Loucy (cell line): Measurements from ENCODE around the gene TAS1R1.

ENCODE experiments used
- H2AFZ ChIP-seq: fragments of 200-600 bp; sonication (generic); 2 replicates; pipeline ENCODE4 v1.6.0; 2016; ENCODE audit warnings: antibody characterized with exemption, mild to moderate bottlenecking, low read length, moderate library complexity
- H3F3A ChIP-seq: fragments of 200-600 bp; 2 replicates; pipeline ENCODE4 v1.6.0; 2016; ENCODE audit warnings: antibody characterized with exemption, low read depth, mild to moderate bottlenecking
- H3K27me3 ChIP-seq: fragments of 200-600 bp; sonication (generic); 2 replicates; pipeline ENCODE4 v1.6.1; 2014; ENCODE audit warnings: low read length, mild to moderate bottlenecking; ENCODE audit not compliant: insufficient read depth, poor library complexity, severe bottlenecking
- H3K36me3 ChIP-seq: fragments of 200-600 bp; sonication (generic); 2 replicates; pipeline ENCODE4 v1.6.1; 2016; ENCODE audit warnings: low read length; ENCODE audit not compliant: insufficient read depth
- H3K4me1 ChIP-seq: fragments of 200-600 bp; sonication (generic); 2 replicates; pipeline ENCODE4 v1.5.1; 2014; ENCODE audit warnings: low read length, mild to moderate bottlenecking; ENCODE audit not compliant: insufficient read depth, poor library complexity, severe bottlenecking
- H3K4me2 ChIP-seq: fragments of 200-600 bp; sonication (generic); 2 replicates; pipeline ENCODE4 v1.6.0; 2014; ENCODE audit warnings: antibody characterized with exemption, low read length, low read depth, mild to moderate bottlenecking; ENCODE audit not compliant: poor library complexity, severe bottlenecking
- H3K4me3 ChIP-seq: fragments of 200-600 bp; sonication (generic); 2 replicates; pipeline ENCODE4 v1.5.1; 2014; ENCODE audit warnings: low read length, mild to moderate bottlenecking, mixed read lengths; ENCODE audit not compliant: poor library complexity, severe bottlenecking
- H3K79me2 ChIP-seq: fragments of 200-600 bp; sonication (generic); 2 replicates; pipeline ENCODE4 v1.6.1; 2014; ENCODE audit warnings: low read length; ENCODE audit not compliant: insufficient read depth
- H3K9ac ChIP-seq: fragments of 200-600 bp; sonication (generic); 2 replicates; pipeline ENCODE4 v1.6.0; 2014; ENCODE audit warnings: mild to moderate bottlenecking, low read depth, low read length, moderate library complexity; ENCODE audit not compliant: poor library complexity, severe bottlenecking
- H3K9me2 ChIP-seq: fragments of 200-600 bp; sonication (generic); replicated peaks from 2 replicates; pipeline ENCODE4 v1.6.1; 2016; ENCODE audit warnings: low read depth, low read length, mixed read lengths
- H3K9me3 ChIP-seq: fragments of 200-600 bp; sonication (generic); 2 replicates; pipeline ENCODE4 v1.6.1; 2014; ENCODE audit warnings: mild to moderate bottlenecking, antibody characterized with exemption, low read length, low read depth; ENCODE audit not compliant: insufficient read depth
- H4K20me1 ChIP-seq: fragments of 200-600 bp; sonication (generic); 2 replicates; pipeline ENCODE4 v1.6.0; 2014; ENCODE audit warnings: antibody characterized with exemption, low read length, mild to moderate bottlenecking; ENCODE audit not compliant: insufficient read depth, poor library complexity, severe bottlenecking
- EZH2phosphoT487 ChIP-seq: fragments of 200-600 bp; IDR thresholded peaks from 2 replicates; pipeline ENCODE4 v1.6.1; 2018; ENCODE audit warnings: antibody characterized with exemption, mild to moderate bottlenecking, moderate library complexity, borderline replicate concordance
- TF ChIP-seq, protein P1 (sequence below): fragments of 200-600 bp; sonication (generic); conservative IDR thresholded peaks from 2 replicates; pipeline ENCODE4 v1.5.1; 2014; ENCODE audit warnings: mild to moderate bottlenecking, antibody characterized with exemption, low read length

TAS1R1 gene

DNA sequence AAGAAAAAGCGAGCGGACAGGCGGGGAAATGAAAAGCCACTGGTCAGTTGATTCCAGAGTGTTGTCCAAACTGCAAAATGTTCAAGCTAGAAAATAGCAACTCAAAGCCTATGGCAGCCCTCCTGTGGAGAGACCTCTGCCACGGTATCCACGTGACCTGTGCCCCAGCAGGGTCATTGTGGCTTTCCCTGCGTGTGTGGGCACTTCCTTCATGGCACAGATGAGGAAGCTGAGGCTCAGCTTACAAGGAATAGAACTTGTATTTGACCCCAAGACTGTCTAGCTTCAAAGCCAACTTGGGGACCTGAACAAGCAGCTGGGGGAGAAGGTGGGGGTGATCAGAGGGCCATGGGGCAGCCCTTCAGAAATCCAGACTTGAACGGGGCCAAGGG is 48.1 kb upstream of the TAS1R1 start:
- no peaks in the 10 kb centered on the region for H3F3A ChIP-seq
- H3K4me1 ChIP-seq = no peaks in the 10 kb centered on the region
- no peak for TF ChIP-seq EZH2phosphoT487
- TF ChIP-seq, protein P1, sequence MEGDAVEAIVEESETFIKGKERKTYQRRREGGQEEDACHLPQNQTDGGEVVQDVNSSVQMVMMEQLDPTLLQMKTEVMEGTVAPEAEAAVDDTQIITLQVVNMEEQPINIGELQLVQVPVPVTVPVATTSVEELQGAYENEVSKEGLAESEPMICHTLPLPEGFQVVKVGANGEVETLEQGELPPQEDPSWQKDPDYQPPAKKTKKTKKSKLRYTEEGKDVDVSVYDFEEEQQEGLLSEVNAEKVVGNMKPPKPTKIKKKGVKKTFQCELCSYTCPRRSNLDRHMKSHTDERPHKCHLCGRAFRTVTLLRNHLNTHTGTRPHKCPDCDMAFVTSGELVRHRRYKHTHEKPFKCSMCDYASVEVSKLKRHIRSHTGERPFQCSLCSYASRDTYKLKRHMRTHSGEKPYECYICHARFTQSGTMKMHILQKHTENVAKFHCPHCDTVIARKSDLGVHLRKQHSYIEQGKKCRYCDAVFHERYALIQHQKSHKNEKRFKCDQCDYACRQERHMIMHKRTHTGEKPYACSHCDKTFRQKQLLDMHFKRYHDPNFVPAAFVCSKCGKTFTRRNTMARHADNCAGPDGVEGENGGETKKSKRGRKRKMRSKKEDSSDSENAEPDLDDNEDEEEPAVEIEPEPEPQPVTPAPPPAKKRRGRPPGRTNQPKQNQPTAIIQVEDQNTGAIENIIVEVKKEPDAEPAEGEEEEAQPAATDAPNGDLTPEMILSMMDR = no peak
- no peak overlapping the region for H3K4me3 ChIP-seq
- H3K9me3 ChIP-seq = no peaks in the 10 kb centered on the region
- no peaks in the 10 kb centered on the region for H3K9me2 ChIP-seq
- no peaks in the 10 kb centered on the region for H3K36me3 ChIP-seq
- no peaks in the 10 kb centered on the region for H4K20me1 ChIP-seq
- H3K9ac ChIP-seq = no peak overlapping the region
- no peak overlapping the region for H3K4me2 ChIP-seq
- no peak overlapping the region for H2AFZ ChIP-seq
- no peaks in the 10 kb centered on the region for H3K27me3 ChIP-seq
- H3K79me2 ChIP-seq = no peaks in the 10 kb centered on the region

DNA sequence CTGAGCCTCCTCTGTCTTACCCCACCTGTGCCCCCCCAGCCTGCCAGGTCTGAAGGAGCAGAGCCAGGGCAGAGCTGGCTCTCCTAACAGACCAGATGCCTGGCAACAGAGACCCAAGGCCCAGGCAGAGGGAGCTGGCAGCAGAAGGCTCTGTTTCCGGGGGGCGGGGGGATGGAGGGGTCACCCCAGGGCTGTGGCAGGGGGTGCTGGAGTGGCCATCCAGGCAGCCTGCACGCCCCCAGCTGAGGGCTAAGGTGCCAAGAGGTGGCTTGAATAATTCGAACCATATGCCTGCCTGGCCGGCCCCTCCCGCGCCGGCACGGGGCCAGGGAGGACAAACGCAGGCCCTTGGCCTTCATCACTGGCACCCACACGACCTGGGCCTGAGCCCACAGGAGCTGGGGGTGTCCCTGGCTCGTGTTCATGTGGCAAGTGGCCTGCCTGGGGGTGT is 47.6 kb upstream of the TAS1R1 start:
- TF ChIP-seq, protein P1 = no peak
- TF ChIP-seq EZH2phosphoT487 = no peak
- Histone ChIP-seq H3K9me3 (no peaks in the 10 kb centered on the region), H2AFZ (no peak overlapping the region), H3K4me1 (no peaks in the 10 kb centered on the region), H3K36me3 (no peaks in the 10 kb centered on the region), H3F3A (no peaks in the 10 kb centered on the region), H3K9ac (no peak overlapping the region), H3K9me2 (no peaks in the 10 kb centered on the region), H3K4me3 (no peak overlapping the region), H3K27me3 (no peaks in the 10 kb centered on the region), H4K20me1 (no peaks in the 10 kb centered on the region), H3K79me2 (no peaks in the 10 kb centered on the region), H3K4me2 (no peak overlapping the region)

DNA sequence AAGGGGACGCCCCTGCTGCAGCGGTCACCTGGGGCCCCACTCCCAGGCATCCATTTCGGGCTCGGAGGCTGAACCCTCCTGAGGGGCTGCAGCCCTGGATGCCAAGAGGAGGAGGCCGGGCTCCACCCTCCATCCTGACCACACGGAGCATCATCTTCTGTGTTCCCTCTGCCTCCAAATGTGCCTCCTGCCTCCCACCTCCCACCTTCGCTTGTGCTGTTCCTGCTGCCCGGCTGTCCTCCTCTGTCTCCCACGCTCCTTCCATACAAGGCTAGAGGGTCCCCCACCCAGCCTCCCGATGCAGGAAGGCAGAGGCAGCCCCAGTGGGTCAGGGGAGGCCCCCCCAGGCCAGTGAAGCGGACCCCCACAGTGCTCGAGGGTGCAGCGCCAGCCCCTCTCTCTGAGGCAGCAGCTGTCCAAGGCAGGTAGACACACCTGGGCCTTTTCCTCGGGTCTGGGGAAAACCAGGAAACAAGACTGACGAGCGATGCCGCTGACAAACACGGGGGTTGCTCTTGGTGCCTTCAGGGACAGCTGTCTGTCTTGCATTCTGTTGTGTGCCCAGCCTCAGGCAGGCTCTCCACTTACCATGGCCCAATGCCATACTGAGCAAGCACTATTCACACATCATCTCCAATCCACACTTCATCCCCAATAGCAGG is 46.8 kb upstream of the TAS1R1 start:
- Histone ChIP-seq H3K27me3 (no peaks in the 10 kb centered on the region), H4K20me1 (no peaks in the 10 kb centered on the region), H3K4me3 (no peak overlapping the region), H3K4me1 (no peaks in the 10 kb centered on the region), H3F3A (no peaks in the 10 kb centered on the region), H3K36me3 (no peaks in the 10 kb centered on the region), H3K4me2 (no peak overlapping the region), H2AFZ (no peak overlapping the region), H3K79me2 (no peaks in the 10 kb centered on the region), H3K9me2 (no peaks in the 10 kb centered on the region), H3K9me3 (no peaks in the 10 kb centered on the region), H3K9ac (no peak overlapping the region)
- TF ChIP-seq, protein P1 = no peak
- no peak for TF ChIP-seq EZH2phosphoT487
